ENCODE measurements around the gene FRRS1L.

- no peak for TF ChIP-seq GATA3 (IDR thresholded peaks at IDR 0.05; ENCODE audit: low read depth, low read length)
- TF ChIP-seq GATA2 (IDR thresholded peaks at IDR 0.05; ENCODE audit: low read depth, low read length) = no peak
Observed at GRCh38 chr9:109122726-109123621, 44.1 kb downstream of the FRRS1L start.
